Stimulated activated naive B cell treated with anti-CD40 and anti-IgM and Interleukin-4, amounts not matched to agents 10 μg/mL and 1 μg/mL and 100 μg/mL, for 72 hours (primary cell): ENCODE measurements around the gene C6orf136.
A peak's percentile ranks its signal among the peaks of the same experiment; 100 is the strongest.
"Not testable (repeated sequence)": the region's sequence is repeated elsewhere in the genome, so short reads cannot be mapped to it uniquely, and the experiment has no call there.

ENCODE experiments used
- ATAC-seq, 2 donors: fragments of 150-1000 bp; cut with Tn5 transposase; replicated peaks; 2 replicates each; pipeline ENCODE4 v1.10.0; 2021; ENCODE audit warnings: moderate library complexity in 1 of 2
- DNase-seq: peaks from one replicate; pipeline ENCODE4 v3.0.0; 2021
- H3K27ac Mint-ChIP-seq: one replicate; pipeline ENCODE4 v1.8.0; 2022; ENCODE audit warnings: mild to moderate bottlenecking, mixed read lengths
- H3K27me3 Mint-ChIP-seq, 2 donors: one replicate each; pipeline ENCODE4 v1.8.0; 2022; ENCODE audit warnings: mixed read lengths in 2 of 2
- H3K36me3 Mint-ChIP-seq, 2 donors: one replicate each; pipeline ENCODE4 v1.8.0; 2022; ENCODE audit warnings: mixed read lengths in 2 of 2, mild to moderate bottlenecking in 1 of 2
- H3K4me1 Mint-ChIP-seq, 2 donors: one replicate each; pipeline ENCODE4 v1.8.0; 2022; ENCODE audit warnings: mixed read lengths in 2 of 2, mild to moderate bottlenecking in 1 of 2
- H3K4me3 Mint-ChIP-seq, 2 donors: one replicate each; pipeline ENCODE4 v1.8.0; 2022; ENCODE audit warnings: mild to moderate bottlenecking in 2 of 2, mixed read lengths in 2 of 2, moderate library complexity in 1 of 2
- H3K9me3 Mint-ChIP-seq, 2 donors: one replicate each; pipeline ENCODE4 v1.8.0; 2022; ENCODE audit warnings: mixed read lengths in 2 of 2, mild to moderate bottlenecking in 1 of 2

C6orf136 gene, protein sequence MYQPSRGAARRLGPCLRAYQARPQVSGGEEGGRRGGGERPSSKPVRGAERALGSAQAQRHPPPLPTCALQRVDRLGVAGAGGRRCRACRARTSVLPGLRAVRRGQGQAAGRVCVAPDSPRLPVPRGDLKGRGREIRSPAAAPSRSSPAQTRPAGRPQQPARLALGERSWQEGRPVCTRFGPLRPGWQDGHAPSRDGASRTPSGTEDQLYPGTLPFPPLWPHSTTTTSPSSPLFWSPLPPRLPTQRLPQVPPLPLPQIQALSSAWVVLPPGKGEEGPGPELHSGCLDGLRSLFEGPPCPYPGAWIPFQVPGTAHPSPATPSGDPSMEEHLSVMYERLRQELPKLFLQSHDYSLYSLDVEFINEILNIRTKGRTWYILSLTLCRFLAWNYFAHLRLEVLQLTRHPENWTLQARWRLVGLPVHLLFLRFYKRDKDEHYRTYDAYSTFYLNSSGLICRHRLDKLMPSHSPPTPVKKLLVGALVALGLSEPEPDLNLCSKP

GRCh38 chr6:30646450-30647241 is at the start of gene C6orf136:
Gene C6orf136 (plus strand): TSS chr6:30647133. CDS start chr6:30647232, 99 bp downstream.
- ATAC-seq (peak; percentile 77), DNase-seq (peak; percentile 85)
- Mint-ChIP-seq H3K27me3 (no peaks in the 10 kb centered on the region), H3K9me3 (no peaks in the 10 kb centered on the region), H3K4me3 (peak within 1 kb of the TSS; percentile 90 to 92), H3K27ac (peak within 1 kb of the TSS; percentile 94), H3K36me3 (peaks cover 25 to 52% of the 10 kb centered on the region in 2 donors), H3K4me1 (peaks cover 30 to 36% of the 10 kb centered on the region in 2 donors)

GRCh38 chr6:30597315-30598144 is 49.4 kb upstream of the C6orf136 start:
- not testable (repeated sequence) for H3K27me3 Mint-ChIP-seq, H3K9me3 Mint-ChIP-seq
- Mint-ChIP-seq H3K27ac (peak overlapping the region; percentile 11), H3K36me3 (peaks cover 18 to 50% of the 10 kb centered on the region in 2 donors), H3K4me3 (peak overlapping the region in 1 of 2 donors; percentile 21), H3K4me1 (peaks cover 12 to 19% of the 10 kb centered on the region in 2 donors)
- DNase-seq: peak; percentile 64
- peak; percentile 83 to 90 for ATAC-seq

DNA sequence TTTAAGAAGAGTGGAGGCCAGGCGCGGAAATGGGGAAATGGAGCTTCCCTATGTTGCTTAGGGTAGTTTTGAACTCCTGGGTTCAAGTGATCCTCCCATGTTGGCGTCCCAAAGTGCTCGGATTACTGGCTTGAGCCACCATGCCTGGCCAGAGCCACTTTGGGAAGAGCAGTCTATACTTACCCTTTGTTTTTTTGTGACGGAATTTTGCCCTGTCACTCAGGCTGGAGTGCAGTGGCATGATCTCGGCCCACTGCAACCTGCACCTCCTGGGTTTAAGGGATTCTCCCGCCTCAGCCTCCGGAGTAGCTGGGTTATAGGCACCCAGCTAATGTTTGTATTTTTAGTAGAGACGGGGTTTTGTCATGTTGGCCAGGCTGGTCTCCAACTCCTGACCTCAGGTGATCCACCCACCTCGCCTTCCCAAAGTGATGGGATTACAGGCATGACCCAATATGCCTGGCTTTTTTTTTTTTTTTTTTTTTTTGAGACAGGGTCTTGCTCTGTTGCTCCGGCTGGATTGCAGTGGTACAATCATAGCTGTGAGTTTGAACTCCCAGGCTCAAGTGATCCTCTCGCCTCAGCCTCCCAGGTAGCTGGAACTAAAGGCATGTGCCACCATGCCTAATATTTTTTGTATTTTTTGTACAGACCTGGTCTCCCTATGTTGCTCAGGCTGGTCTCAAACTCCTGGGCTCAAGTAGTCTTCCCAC is 47.9 kb upstream of the C6orf136 start:
- Mint-ChIP-seq H3K4me3 (no peak overlapping the region), H3K27me3 (no peaks in the 10 kb centered on the region), H3K36me3 (peaks cover 33 to 61% of the 10 kb centered on the region in 2 donors), H3K9me3 (no peaks in the 10 kb centered on the region), H3K27ac (peak overlapping the region; percentile 87), H3K4me1 (peaks cover 18 to 32% of the 10 kb centered on the region in 2 donors)
- ATAC-seq (no peak), DNase-seq (no peak)

GRCh38 chr6:30599625-30600324 is 47.2 kb upstream of the C6orf136 start:
- no peak overlapping the region for H3K4me3 Mint-ChIP-seq
- peaks cover 19 to 36% of the 10 kb centered on the region in 2 donors for H3K4me1 Mint-ChIP-seq
- peak overlapping the region; percentile 87 for H3K27ac Mint-ChIP-seq
- no peaks in the 10 kb centered on the region for H3K27me3 Mint-ChIP-seq
- peaks cover 36 to 61% of the 10 kb centered on the region in 2 donors for H3K36me3 Mint-ChIP-seq
- DNase-seq (no peak), ATAC-seq (no peak)
- no peaks in the 10 kb centered on the region for H3K9me3 Mint-ChIP-seq

- H3K4me3 Mint-ChIP-seq: peak overlapping the region in 1 of 2 donors; percentile 13
- peaks cover 44 to 64% of the 10 kb centered on the region in 2 donors for H3K36me3 Mint-ChIP-seq
- peak overlapping the region; percentile 51 for H3K27ac Mint-ChIP-seq
- no peak for ATAC-seq
- no peaks in the 10 kb centered on the region for H3K9me3 Mint-ChIP-seq
- H3K27me3 Mint-ChIP-seq: no peaks in the 10 kb centered on the region
- no peak for DNase-seq
- H3K4me1 Mint-ChIP-seq: peaks cover 19 to 36% of the 10 kb centered on the region in 2 donors
These were observed 46.4 kb upstream of the C6orf136 start for GRCh38 chr6:30600451-30600961.

GRCh38 chr6:30601436-30601814 is 45.5 kb upstream of the C6orf136 start:
- DNase-seq (no peak), ATAC-seq (no peak)
- peaks cover 51 to 69% of the 10 kb centered on the region in 2 donors for H3K36me3 Mint-ChIP-seq
- H3K27me3 Mint-ChIP-seq: no peaks in the 10 kb centered on the region
- peaks cover 19 to 41% of the 10 kb centered on the region in 2 donors for H3K4me1 Mint-ChIP-seq
- peak overlapping the region; percentile 69 for H3K27ac Mint-ChIP-seq
- no peak overlapping the region for H3K4me3 Mint-ChIP-seq
- no peaks in the 10 kb centered on the region for H3K9me3 Mint-ChIP-seq

GRCh38 chr6:30601815-30602641 is 44.9 kb upstream of the C6orf136 start:
- Mint-ChIP-seq H3K27me3 (no peaks in the 10 kb centered on the region), H3K4me1 (peaks cover 19 to 39% of the 10 kb centered on the region in 2 donors), H3K27ac (peak overlapping the region; percentile 69), H3K36me3 (peaks cover 54 to 72% of the 10 kb centered on the region in 2 donors), H3K9me3 (no peaks in the 10 kb centered on the region), H3K4me3 (peak overlapping the region in 1 of 2 donors; percentile 52)
- ATAC-seq (no peak), DNase-seq (no peak)

- Mint-ChIP-seq H3K9me3 (no peaks in the 10 kb centered on the region), H3K4me3 (no peak overlapping the region), H3K36me3 (peaks cover 62 to 79% of the 10 kb centered on the region in 2 donors), H3K4me1 (peaks cover 16 to 36% of the 10 kb centered on the region in 2 donors), H3K27ac (peak overlapping the region; percentile 87), H3K27me3 (no peaks in the 10 kb centered on the region)
- DNase-seq (no peak), ATAC-seq (no peak)
These were observed 43.0 kb upstream of the C6orf136 start for GRCh38 chr6:30603961-30604360.

- H3K9me3 Mint-ChIP-seq: no peaks in the 10 kb centered on the region
- H3K36me3 Mint-ChIP-seq: peaks cover 55 to 65% of the 10 kb centered on the region in 2 donors
- DNase-seq (no peak), ATAC-seq (no peak)
- peaks cover 33 to 67% of the 10 kb centered on the region in 2 donors for H3K4me1 Mint-ChIP-seq
- H3K27ac Mint-ChIP-seq: no peak overlapping the region
- no peak overlapping the region for H3K4me3 Mint-ChIP-seq
- H3K27me3 Mint-ChIP-seq: no peaks in the 10 kb centered on the region
These were observed 36.9 kb upstream of the C6orf136 start for GRCh38 chr6:30610065-30610464.

GRCh38 chr6:30611150-30611855 is 35.6 kb upstream of the C6orf136 start:
- peaks cover 39 to 73% of the 10 kb centered on the region in 2 donors for H3K4me1 Mint-ChIP-seq
- H3K27me3 Mint-ChIP-seq: no peaks in the 10 kb centered on the region
- H3K27ac Mint-ChIP-seq: peak overlapping the region; percentile 67
- peak overlapping the region in 1 of 2 donors; percentile 12 for H3K4me3 Mint-ChIP-seq
- H3K9me3 Mint-ChIP-seq: no peaks in the 10 kb centered on the region
- ATAC-seq (no peak), DNase-seq (no peak)
- peaks cover 57 to 68% of the 10 kb centered on the region in 2 donors for H3K36me3 Mint-ChIP-seq

DNA sequence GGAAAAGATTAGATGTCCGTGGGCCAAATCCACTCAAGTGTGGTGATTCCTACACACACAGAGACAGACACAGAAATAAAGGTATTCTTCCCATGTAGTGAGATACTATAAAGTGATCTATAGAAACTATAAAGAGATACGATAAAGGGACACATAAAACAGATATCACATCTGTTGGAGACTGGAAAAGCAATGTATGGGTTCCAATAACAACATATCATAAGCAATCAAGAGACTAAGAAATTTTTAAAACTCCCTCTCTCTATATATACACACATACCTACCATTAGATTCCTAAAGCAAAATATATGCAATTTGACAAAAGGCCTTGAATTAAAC is 35.1 kb upstream of the C6orf136 start:
- Mint-ChIP-seq H3K4me1 (peaks cover 39 to 74% of the 10 kb centered on the region in 2 donors), H3K4me3 (no peak overlapping the region), H3K27me3 (no peaks in the 10 kb centered on the region), H3K9me3 (no peaks in the 10 kb centered on the region), H3K36me3 (peaks cover 57 to 68% of the 10 kb centered on the region in 2 donors), H3K27ac (peak overlapping the region; percentile 37)
- no peak for ATAC-seq
- DNase-seq: no peak
